GM12878 (cell line): ENCODE data around the gene SDHAF2.

Experiments
- BACH1 ChIP-seq: fragments of 450-650 bp; IDR thresholded peaks from 2 replicates; pipeline ENCODE4 v1.6.1; 2017; ENCODE audit warnings: mild to moderate bottlenecking, borderline replicate concordance
- BRCA1 ChIP-seq: IDR thresholded peaks from 2 replicates; pipeline ENCODE4 v1.6.1; 2011; ENCODE audit warnings: low read depth, low read length, improper control_type of control experiment
- CTCF ChIP-seq, 3 experiments: IDR thresholded peaks in 2 of 3; conservative IDR thresholded peaks in 1 of 3; 2 replicates each; pipeline ENCODE4 v1.5.1; 2011; ENCODE audit warnings: low read depth in 3 of 3, low read length in 3 of 3, mild to moderate bottlenecking in 3 of 3, control low read depth in 2 of 3, moderate library complexity in 2 of 3, inconsistent platforms in 1 of 3, mixed read lengths in 1 of 3; ENCODE audit not compliant: control insufficient read depth in 2 of 3, insufficient read depth in 1 of 3; ENCODE audit errors: extremely low read depth in 1 of 3
- ELK1 ChIP-seq: IDR thresholded peaks from 2 replicates; pipeline ENCODE4 v1.6.1; 2012; ENCODE audit warnings: low read depth, low read length, improper control_type of control experiment
- ETV6 ChIP-seq, 2 experiments: fragments of 450-650 bp in 1 of 2; IDR thresholded peaks in 1 of 2; conservative IDR thresholded peaks in 1 of 2; 2 replicates each; pipeline ENCODE4 v1.6.1; 2014; ENCODE audit warnings: antibody characterized with exemption in 1 of 2, borderline replicate concordance in 1 of 2, low read depth in 1 of 2, mild to moderate bottlenecking in 1 of 2, moderate library complexity in 1 of 2
- MXI1 ChIP-seq: fragments of 150-350 bp; IDR thresholded peaks from 2 replicates; pipeline ENCODE4 v1.6.1; 2011; ENCODE audit warnings: low read depth, mild to moderate bottlenecking, inconsistent platforms, low read length, improper control_type of control experiment
- POLR2A ChIP-seq: IDR thresholded peaks from 2 replicates; pipeline ENCODE4 v1.6.1; 2011; ENCODE audit warnings: low read depth, mild to moderate bottlenecking, low read length

- TF ChIP-seq POLR2A (no peak), MXI1 (no peak), BACH1 (no peak), ELK1 (no peak), CTCF (IDR thresholded peaks at IDR 0.05 in 2 of 3, conservative IDR thresholded peaks at IDR 0.05 in 1 of 3; ENCODE audit: control insufficient read depth in 2 of 3, extremely low read depth in 1 of 3, insufficient read depth in 1 of 3, low read depth in 3 of 3, low read length in 3 of 3) (no peak), ETV6 (conservative IDR thresholded peaks at IDR 0.05 in 1 of 2, IDR thresholded peaks at IDR 0.05 in 1 of 2; ENCODE audit: borderline replicate concordance in 1 of 2, low read depth in 1 of 2) (no peak), BRCA1 (no peak)
Measured at GRCh38 chr11:61416941-61417340, 13.0 kb upstream of the SDHAF2 start.
